ENCODE data around the gene C3.
"Not testable (repeated sequence)": the region's sequence is repeated elsewhere in the genome, so short reads cannot be mapped to it uniquely, and the experiment has no call there.

The C3 gene

DNA sequence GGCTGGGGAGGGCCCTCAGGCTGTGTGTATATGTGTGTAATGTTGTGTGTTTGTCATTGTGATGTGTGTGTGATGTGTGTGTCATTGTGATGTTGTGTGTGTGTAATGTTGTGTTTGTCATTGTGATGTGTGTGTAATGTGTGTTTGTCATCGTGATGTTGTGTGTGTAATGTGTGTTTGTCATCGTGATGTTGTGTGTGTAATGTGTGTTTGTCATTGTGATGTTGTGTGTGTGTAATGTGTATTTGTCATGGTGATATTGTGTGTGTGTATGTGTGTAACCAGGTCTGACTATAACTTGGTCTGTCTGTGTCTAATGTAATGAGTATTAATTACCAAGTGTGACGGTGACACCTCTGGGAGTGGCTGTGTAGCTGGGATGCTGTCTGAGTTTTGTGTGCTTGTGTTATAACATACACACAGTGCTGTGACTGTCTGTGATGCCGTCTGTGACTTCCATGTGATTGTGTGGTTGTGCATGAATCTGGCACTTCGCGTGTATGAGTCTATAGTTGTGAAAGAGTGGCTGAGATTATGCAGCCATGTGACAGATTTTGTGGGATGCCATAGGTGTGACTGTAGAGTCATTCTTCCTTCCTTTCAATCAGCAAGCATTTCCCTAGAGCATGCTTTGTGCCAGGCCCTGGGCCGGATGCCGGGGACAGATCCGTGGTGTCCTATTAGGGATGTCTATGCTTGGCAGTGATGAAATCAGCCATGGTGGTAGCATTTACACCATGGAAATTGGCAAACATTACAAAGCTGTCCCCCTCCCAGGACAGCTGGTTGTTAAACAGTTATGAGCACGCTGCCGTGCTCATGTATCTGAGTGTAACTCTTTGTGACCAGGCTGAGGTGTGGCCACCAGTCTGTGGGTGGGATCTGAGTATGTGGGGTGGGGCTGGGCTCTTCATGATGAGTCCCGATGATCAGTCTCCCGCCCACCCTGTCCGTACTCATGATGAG, 56.9 kb downstream of the C3 start:
- H3K36me3 ChIP-seq (ENCODE audit: low read depth): no peaks in the 10 kb centered on the region
- H3K27me3 ChIP-seq (ENCODE audit: insufficient read depth, poor library complexity, severe bottlenecking): no peaks in the 10 kb centered on the region
- DNase-seq (ENCODE audit: low spot score): no peak
- no peaks in the 10 kb centered on the region for H3K4me1 ChIP-seq (ENCODE audit: insufficient read depth, poor library complexity, severe bottlenecking)
- H3K27ac ChIP-seq (ENCODE audit: poor library complexity, severe bottlenecking): no peak overlapping the region
- no peak for TF ChIP-seq CTCF (IDR thresholded peaks at IDR 0.05; ENCODE audit: poor library complexity, severe bottlenecking)
- ATAC-seq (ENCODE audit: low read depth): no peak
- no peaks in the 10 kb centered on the region for H3K9me3 ChIP-seq (ENCODE audit: severe bottlenecking)
- H3K4me3 ChIP-seq (ENCODE audit: severe bottlenecking): no peak overlapping the region

- TF ChIP-seq CTCF (IDR thresholded peaks at IDR 0.05; ENCODE audit: poor library complexity, severe bottlenecking): no peak
Measured at GRCh38 chr19:6662702-6663101, 57.7 kb downstream of the C3 start.

DNA sequence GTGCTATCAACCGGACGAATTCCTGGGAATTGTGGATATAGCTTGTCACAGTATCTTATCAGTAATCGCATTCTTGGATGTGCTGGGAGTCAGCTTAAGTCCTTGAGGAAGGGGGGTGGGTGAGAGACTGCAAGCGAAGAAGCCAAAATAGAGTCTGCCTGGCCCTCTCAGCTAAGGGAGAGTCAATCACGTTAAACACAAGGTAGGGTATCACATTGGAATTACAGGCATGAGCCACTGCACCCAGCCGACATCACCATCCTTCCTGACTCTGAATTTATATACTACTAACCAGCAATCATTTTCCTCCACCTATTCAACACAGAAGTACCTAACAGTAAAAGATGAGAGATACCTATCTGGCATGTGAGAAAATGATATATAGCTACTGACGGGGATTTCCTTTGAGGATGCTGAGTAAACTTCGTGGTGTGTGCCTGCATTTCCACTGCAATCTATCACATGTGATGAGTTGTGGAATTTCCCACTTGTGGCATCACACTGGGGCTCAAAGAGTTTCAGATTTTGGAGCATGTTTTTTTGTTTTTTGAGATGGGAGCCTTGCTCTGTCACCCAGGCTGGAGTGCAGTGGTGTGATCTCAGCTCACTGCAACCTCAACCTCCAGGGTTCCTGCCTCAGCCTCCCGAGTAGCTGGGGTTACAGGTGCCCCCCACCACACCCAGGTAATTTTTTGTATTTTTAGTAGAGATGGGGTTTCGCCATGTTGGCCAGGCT, 58.8 kb downstream of the C3 start:
- ATAC-seq (ENCODE audit: low read depth); H3K4me3 ChIP-seq (ENCODE audit: severe bottlenecking); H3K27ac ChIP-seq (ENCODE audit: poor library complexity, severe bottlenecking); H3K36me3 ChIP-seq (ENCODE audit: low read depth); H3K4me1 ChIP-seq (ENCODE audit: insufficient read depth, poor library complexity, severe bottlenecking); H3K9me3 ChIP-seq (ENCODE audit: severe bottlenecking); H3K27me3 ChIP-seq (ENCODE audit: insufficient read depth, poor library complexity, severe bottlenecking); DNase-seq (ENCODE audit: low spot score): not testable (repeated sequence)

More at GRCh38 chr19:6662702-6663101, 57.7 kb downstream of the C3 start:
- H3K4me3 ChIP-seq (ENCODE audit: severe bottlenecking): no peak overlapping the region
- H3K4me1 ChIP-seq (ENCODE audit: insufficient read depth, poor library complexity, severe bottlenecking): no peaks in the 10 kb centered on the region
- H3K9me3 ChIP-seq (ENCODE audit: severe bottlenecking): no peaks in the 10 kb centered on the region
- no peaks in the 10 kb centered on the region for H3K27me3 ChIP-seq (ENCODE audit: insufficient read depth, poor library complexity, severe bottlenecking)
- H3K27ac ChIP-seq (ENCODE audit: poor library complexity, severe bottlenecking): no peak overlapping the region
- no peak for DNase-seq (ENCODE audit: low spot score)
- no peak for ATAC-seq (ENCODE audit: low read depth)
- H3K36me3 ChIP-seq (ENCODE audit: low read depth): no peaks in the 10 kb centered on the region

GRCh38 chr19:6660930-6661329, 59.5 kb downstream of the C3 start:
- H3K4me3 ChIP-seq (ENCODE audit: severe bottlenecking): no peak overlapping the region
- no peak overlapping the region for H3K27ac ChIP-seq (ENCODE audit: poor library complexity, severe bottlenecking)
- no peaks in the 10 kb centered on the region for H3K9me3 ChIP-seq (ENCODE audit: severe bottlenecking)
- no peak for ATAC-seq (ENCODE audit: low read depth)
- no peak for TF ChIP-seq CTCF (IDR thresholded peaks at IDR 0.05; ENCODE audit: poor library complexity, severe bottlenecking)
- H3K4me1 ChIP-seq (ENCODE audit: insufficient read depth, poor library complexity, severe bottlenecking): no peaks in the 10 kb centered on the region
- H3K36me3 ChIP-seq (ENCODE audit: low read depth): no peaks in the 10 kb centered on the region
- no peak for DNase-seq (ENCODE audit: low spot score)
- H3K27me3 ChIP-seq (ENCODE audit: insufficient read depth, poor library complexity, severe bottlenecking): no peaks in the 10 kb centered on the region

DNA sequence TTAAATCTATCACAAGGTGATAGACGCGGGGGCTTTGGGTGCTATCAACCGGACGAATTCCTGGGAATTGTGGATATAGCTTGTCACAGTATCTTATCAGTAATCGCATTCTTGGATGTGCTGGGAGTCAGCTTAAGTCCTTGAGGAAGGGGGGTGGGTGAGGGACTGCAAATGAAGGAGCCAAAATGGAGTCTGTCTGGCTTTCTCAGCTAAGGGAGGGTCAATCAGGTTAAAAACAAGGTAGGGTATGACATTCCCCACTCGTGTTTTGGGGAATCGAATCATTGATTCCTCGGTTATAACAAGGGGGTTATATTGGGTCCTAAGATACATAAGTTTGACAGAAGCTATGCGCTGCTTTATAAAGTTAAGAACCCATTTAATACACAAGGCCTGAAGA, 64.1 kb downstream of the C3 start:
- H3K27me3 ChIP-seq (ENCODE audit: insufficient read depth, poor library complexity, severe bottlenecking); DNase-seq (ENCODE audit: low spot score); H3K36me3 ChIP-seq (ENCODE audit: low read depth); H3K4me1 ChIP-seq (ENCODE audit: insufficient read depth, poor library complexity, severe bottlenecking); H3K27ac ChIP-seq (ENCODE audit: poor library complexity, severe bottlenecking); H3K4me3 ChIP-seq (ENCODE audit: severe bottlenecking); H3K9me3 ChIP-seq (ENCODE audit: severe bottlenecking); ATAC-seq (ENCODE audit: low read depth): not testable (repeated sequence)

All from RWPE2 (cell line).